Mesenchymal stem cell (in vitro differentiated cells and primary cell): ENCODE data around the gene NGEF.

Experiments used
- DNase-seq: peaks from one replicate; pipeline ENCODE4 v3.0.0-alpha.2; 2013
- H2AFZ ChIP-seq: one replicate; pipeline ENCODE4 v1.6.1; 2013; ENCODE audit warnings: low read depth, mild to moderate bottlenecking, control low read depth, inconsistent platforms, low read length, moderate library complexity
- H2AK5ac ChIP-seq: 2 replicates; pipeline ENCODE4 v1.6.1; 2013; ENCODE audit warnings: low read length, moderate library complexity, mild to moderate bottlenecking, inconsistent platforms; ENCODE audit not compliant: severe bottlenecking
- H2BK120ac ChIP-seq: one replicate; pipeline ENCODE4 v1.6.1; 2013; ENCODE audit warnings: low read depth, mild to moderate bottlenecking, inconsistent platforms, low read length, moderate library complexity
- H2BK12ac ChIP-seq, 2 experiments: one replicate each; pipeline ENCODE4 v1.6.1; 2013; ENCODE audit warnings: inconsistent platforms in 2 of 2, low read length in 2 of 2, mild to moderate bottlenecking in 2 of 2, moderate library complexity in 2 of 2, control low read depth in 1 of 2
- H2BK15ac ChIP-seq: one replicate; pipeline ENCODE4 v1.6.1; 2013; ENCODE audit warnings: mild to moderate bottlenecking, low read depth, inconsistent platforms; ENCODE audit not compliant: poor library complexity, severe bottlenecking
- H2BK5ac ChIP-seq: 2 replicates; pipeline ENCODE4 v1.6.1; 2013; ENCODE audit warnings: low read depth, mild to moderate bottlenecking, low read length, control low read depth, inconsistent platforms; ENCODE audit not compliant: poor library complexity, severe bottlenecking
- H3K14ac ChIP-seq, 2 experiments: one replicate each; pipeline ENCODE4 v1.6.1; 2013; ENCODE audit warnings: inconsistent platforms in 2 of 2, low read length in 2 of 2, control low read depth in 1 of 2, mild to moderate bottlenecking in 1 of 2, moderate library complexity in 1 of 2
- H3K18ac ChIP-seq, 2 experiments: one replicate each; pipeline ENCODE4 v1.6.1; 2013; ENCODE audit warnings: inconsistent platforms in 2 of 2, low read length in 2 of 2, control low read depth in 1 of 2, low read depth in 1 of 2, mild to moderate bottlenecking in 1 of 2
- H3K23ac ChIP-seq, 2 experiments: one replicate each; pipeline ENCODE4 v1.6.1; 2013; ENCODE audit warnings: inconsistent platforms in 2 of 2, low read length in 2 of 2, mild to moderate bottlenecking in 2 of 2, moderate library complexity in 2 of 2, control low read depth in 1 of 2
- H3K27ac ChIP-seq: 2 replicates; pipeline ENCODE4 v1.5.1; 2013; ENCODE audit warnings: mild to moderate bottlenecking, moderate library complexity, low read length, control low read depth, inconsistent platforms; ENCODE audit not compliant: poor library complexity, severe bottlenecking
- H3K27me3 ChIP-seq, 2 experiments: 2 replicates each; pipeline versions ENCODE4 v1.6.1 to v1.7.0; 2013; ENCODE audit warnings: low read length in 2 of 2, mild to moderate bottlenecking in 2 of 2, moderate library complexity in 2 of 2, control low read depth in 1 of 2, inconsistent platforms in 1 of 2; ENCODE audit not compliant: control insufficient read depth in 1 of 2, insufficient read depth in 1 of 2
- H3K36me3 ChIP-seq, 2 experiments: 2 replicates each; pipeline versions ENCODE4 v1.6.1 to v1.7.0; 2013; ENCODE audit warnings: low read length in 2 of 2, control low read depth in 1 of 2, inconsistent platforms in 1 of 2, low read depth in 1 of 2, mild to moderate bottlenecking in 1 of 2; ENCODE audit not compliant: insufficient read depth in 2 of 2, control insufficient read depth in 1 of 2
- H3K4ac ChIP-seq, 2 experiments: one replicate each; pipeline ENCODE4 v1.6.1; 2013; ENCODE audit warnings: inconsistent platforms in 2 of 2, low read length in 2 of 2, mild to moderate bottlenecking in 2 of 2, moderate library complexity in 2 of 2, control low read depth in 1 of 2, low read depth in 1 of 2
- H3K4me1 ChIP-seq: 2 replicates; pipeline ENCODE4 v1.6.1; 2013; ENCODE audit warnings: low read depth, low read length, control low read depth; ENCODE audit not compliant: control insufficient read depth, insufficient read depth
- H3K4me2 ChIP-seq: 2 replicates; pipeline ENCODE4 v1.6.1; 2013; ENCODE audit warnings: low read length, mild to moderate bottlenecking, inconsistent platforms; ENCODE audit not compliant: poor library complexity, severe bottlenecking
- H3K4me3 ChIP-seq, 2 experiments: 2 replicates each; pipeline versions ENCODE4 v1.5.1 to v1.7.0; 2013; ENCODE audit warnings: low read length in 2 of 2, mild to moderate bottlenecking in 2 of 2, control low read depth in 1 of 2, low read depth in 1 of 2; ENCODE audit not compliant: insufficient read depth in 1 of 2
- H3K79me1 ChIP-seq: replicated peaks from 2 replicates; pipeline ENCODE4 v1.6.1; 2013; ENCODE audit warnings: mild to moderate bottlenecking, control low read depth, low read length, inconsistent platforms; ENCODE audit not compliant: poor library complexity, severe bottlenecking
- H3K9ac ChIP-seq: 2 replicates; pipeline ENCODE4 v1.7.0; 2013; ENCODE audit warnings: mild to moderate bottlenecking, low read length, moderate library complexity
- H3K9me3 ChIP-seq: 2 replicates; pipeline ENCODE4 v1.7.0; 2013; ENCODE audit warnings: mild to moderate bottlenecking, low read length; ENCODE audit not compliant: control insufficient read depth
- H4K8ac ChIP-seq: one replicate; pipeline ENCODE4 v1.6.1; 2013; ENCODE audit warnings: inconsistent platforms, mild to moderate bottlenecking, low read length, moderate library complexity
- H4K91ac ChIP-seq: one replicate; pipeline ENCODE4 v1.6.1; 2013; ENCODE audit warnings: mild to moderate bottlenecking, low read length, inconsistent platforms
- WGBS: methylation state at CpG from one replicate; pipeline ENCODE4 v1.1.7; 2013; ENCODE audit warnings: mixed read lengths; 5-methylcytosine and 5-hydroxymethylcytosine counted together

NGEF gene

GRCh38 chr2:232838406-232838874, 174.6 kb downstream of the NGEF start:
- Histone ChIP-seq H3K9ac (no peak overlapping the region), H3K18ac (no peak overlapping the region), H2BK15ac (no peak overlapping the region), H2BK12ac (no peak overlapping the region), H3K4me3 (no peak overlapping the region), H3K4me2 (no peak overlapping the region), H2BK5ac (no peak overlapping the region), H3K4ac (no peak overlapping the region), H3K23ac (no peak overlapping the region), H3K27ac (peak overlapping the region; percentile 38), H3K9me3 (no peaks in the 10 kb centered on the region), H3K79me1 (peaks cover 33% of the 10 kb centered on the region), H3K36me3 (peaks cover 23 to 74% of the 10 kb centered on the region in 2 experiments), H3K14ac (no peak overlapping the region), H2AK5ac (no peak overlapping the region), H3K27me3 (no peaks in the 10 kb centered on the region), H2AFZ (no peak overlapping the region), H4K91ac (no peak overlapping the region), H4K8ac (no peak overlapping the region), H2BK120ac (no peak overlapping the region), H3K4me1 (peaks cover 4% of the 10 kb centered on the region)
- peak; percentile 43 for DNase-seq
- 78% methylated on average over 2 of the region's 2 CpGs for WGBS

GRCh38 chr2:232836934-232837333, 176.1 kb downstream of the NGEF start:
- H2AFZ ChIP-seq: no peak overlapping the region
- no peak overlapping the region for H3K18ac ChIP-seq
- no peaks in the 10 kb centered on the region for H3K27me3 ChIP-seq
- H3K27ac ChIP-seq: no peak overlapping the region
- no peak overlapping the region for H4K91ac ChIP-seq
- no peak overlapping the region for H2BK15ac ChIP-seq
- no peak overlapping the region for H2BK120ac ChIP-seq
- no peak overlapping the region for H4K8ac ChIP-seq
- no peak overlapping the region for H3K4me3 ChIP-seq
- H3K4ac ChIP-seq: no peak overlapping the region
- H3K23ac ChIP-seq: peak overlapping the region in 1 of 2 experiments; percentile 64
- H2BK5ac ChIP-seq: no peak overlapping the region
- H3K9me3 ChIP-seq: no peaks in the 10 kb centered on the region
- WGBS: over 99% methylated on average over 4 of the region's 4 CpGs
- no peak for DNase-seq
- peaks cover 26 to 78% of the 10 kb centered on the region in 2 experiments for H3K36me3 ChIP-seq
- peaks cover 31% of the 10 kb centered on the region for H3K79me1 ChIP-seq
- no peak overlapping the region for H3K9ac ChIP-seq
- H3K4me2 ChIP-seq: no peak overlapping the region
- H3K4me1 ChIP-seq: peaks cover 6% of the 10 kb centered on the region
- no peak overlapping the region for H2BK12ac ChIP-seq
- no peak overlapping the region for H2AK5ac ChIP-seq
- no peak overlapping the region for H3K14ac ChIP-seq

- Histone ChIP-seq H3K18ac (no peak overlapping the region), H3K9ac (no peak overlapping the region), H4K8ac (no peak overlapping the region), H2BK120ac (no peak overlapping the region), H3K4me2 (no peak overlapping the region), H3K27ac (no peak overlapping the region), H3K79me1 (peaks cover 27% of the 10 kb centered on the region), H2BK5ac (no peak overlapping the region), H3K9me3 (no peaks in the 10 kb centered on the region), H3K4me1 (peaks cover 6% of the 10 kb centered on the region), H4K91ac (no peak overlapping the region), H3K4ac (no peak overlapping the region), H3K36me3 (peaks cover 24 to 78% of the 10 kb centered on the region in 2 experiments), H2BK12ac (no peak overlapping the region), H2BK15ac (no peak overlapping the region), H3K14ac (no peak overlapping the region), H2AFZ (no peak overlapping the region), H3K4me3 (no peak overlapping the region), H2AK5ac (peak overlapping the region; percentile 16), H3K23ac (peak overlapping the region in 1 of 2 experiments; percentile 42), H3K27me3 (no peaks in the 10 kb centered on the region)
- no peak for DNase-seq
- WGBS: 84% methylated on average over 11 of the region's 14 CpGs
These were observed 177.3 kb downstream of the NGEF start for GRCh38 chr2:232835687-232836208.

GRCh38 chr2:232833830-232834229, 179.2 kb downstream of the NGEF start:
- no peak for DNase-seq
- no peak overlapping the region for H3K4me3 ChIP-seq
- H2AFZ ChIP-seq: no peak overlapping the region
- no peak overlapping the region for H3K23ac ChIP-seq
- no peak overlapping the region for H2BK5ac ChIP-seq
- no peak overlapping the region for H4K91ac ChIP-seq
- H2BK12ac ChIP-seq: no peak overlapping the region
- no peak overlapping the region for H3K18ac ChIP-seq
- no peaks in the 10 kb centered on the region for H3K27me3 ChIP-seq
- H3K4me1 ChIP-seq: peaks cover 6% of the 10 kb centered on the region
- H2AK5ac ChIP-seq: no peak overlapping the region
- 100% methylated on average over 1 of the region's 1 CpG for WGBS
- H3K79me1 ChIP-seq: peaks cover 28% of the 10 kb centered on the region
- no peak overlapping the region for H3K9ac ChIP-seq
- H3K9me3 ChIP-seq: no peaks in the 10 kb centered on the region
- no peak overlapping the region for H2BK15ac ChIP-seq
- H3K4ac ChIP-seq: no peak overlapping the region
- H3K36me3 ChIP-seq: peaks cover 21 to 77% of the 10 kb centered on the region in 2 experiments
- no peak overlapping the region for H3K27ac ChIP-seq
- no peak overlapping the region for H4K8ac ChIP-seq
- H3K14ac ChIP-seq: no peak overlapping the region
- H3K4me2 ChIP-seq: no peak overlapping the region
- H2BK120ac ChIP-seq: no peak overlapping the region
